Glutamatergic neuron (in vitro differentiated cells): ENCODE results near the gene SRPK1. TPM values are rescaled to one million over a fixed set of nuclear protein-coding genes. Genes with fewer than 3 reads are reported as not detected.

Experiments used
- DNase-seq: peaks from one replicate; pipeline ENCODE4 v3.0.0; 2022
- H3K27ac Mint-ChIP-seq: one replicate; pipeline ENCODE4 v1.8.0; 2020; ENCODE audit warnings: mild to moderate bottlenecking, mixed read lengths, inconsistent platforms; ENCODE audit not compliant: unreplicated experiment
- H3K27me3 Mint-ChIP-seq: one replicate; pipeline ENCODE4 v1.8.0; 2020; ENCODE audit warnings: mild to moderate bottlenecking, moderate library complexity, mixed read lengths, inconsistent platforms; ENCODE audit not compliant: unreplicated experiment
- H3K36me3 Mint-ChIP-seq: one replicate; pipeline ENCODE4 v1.8.0; 2020; ENCODE audit warnings: mild to moderate bottlenecking, mixed read lengths, inconsistent platforms; ENCODE audit not compliant: unreplicated experiment
- H3K4me1 Mint-ChIP-seq: one replicate; pipeline ENCODE4 v1.8.0; 2020; ENCODE audit warnings: mild to moderate bottlenecking, low read depth, mixed read lengths, inconsistent platforms; ENCODE audit not compliant: unreplicated experiment
- H3K4me3 Mint-ChIP-seq: one replicate; pipeline ENCODE4 v1.8.0; 2020; ENCODE audit warnings: mild to moderate bottlenecking, mixed read lengths, inconsistent platforms; ENCODE audit not compliant: unreplicated experiment
- H3K9me3 Mint-ChIP-seq: one replicate; pipeline ENCODE4 v1.8.0; 2020; ENCODE audit warnings: mild to moderate bottlenecking, moderate library complexity, mixed read lengths, inconsistent platforms; ENCODE audit not compliant: unreplicated experiment
- total RNA-seq: library from RNA; stranded (reverse); fragmentation: NEBNext Ultra II Directional; extraction: Animal tissue kit (Norgen Biotek cat#: 25700); gene quantifications from one replicate; pipeline ENCODE4 v1.2.1, GENCODE V29; 2021; ENCODE audit not compliant: unreplicated experiment
- TF ChIP-seq, protein P1 (sequence below): fragments of 200-600 bp; sonication (generic); IDR thresholded peaks from one replicate; pipeline ENCODE4 v1.5.0; 2021; ENCODE audit not compliant: partially characterized antibody, unreplicated experiment

Gene SRPK1
- total RNA-seq, 1 donor from 2014 or later: 89.8 TPM

DNA sequence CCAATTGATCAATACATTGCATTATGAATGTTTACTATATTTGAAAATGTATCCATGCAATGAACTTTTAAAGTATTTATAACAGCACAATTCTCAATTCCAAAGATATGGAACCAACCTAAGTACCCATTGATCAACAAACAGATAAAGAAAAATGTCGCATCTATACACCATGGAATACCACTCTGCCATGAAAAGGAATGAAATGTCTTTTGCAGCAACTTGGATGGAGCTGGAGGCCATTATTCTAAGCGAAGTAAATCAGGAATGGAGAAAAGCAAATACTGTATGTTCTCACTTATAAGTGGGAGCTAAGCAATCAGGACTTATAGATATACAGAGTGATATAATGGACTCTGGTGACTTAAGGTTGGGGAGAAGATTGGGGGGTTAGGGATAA lies 22.9 kb downstream of the SRPK1 start:
- Mint-ChIP-seq H3K27ac (no peak overlapping the region), H3K36me3 (no peaks in the 10 kb centered on the region), H3K4me1 (no peaks in the 10 kb centered on the region), H3K27me3 (no peaks in the 10 kb centered on the region), H3K4me3 (no peak overlapping the region), H3K9me3 (no peaks in the 10 kb centered on the region)
- TF ChIP-seq, protein P1, sequence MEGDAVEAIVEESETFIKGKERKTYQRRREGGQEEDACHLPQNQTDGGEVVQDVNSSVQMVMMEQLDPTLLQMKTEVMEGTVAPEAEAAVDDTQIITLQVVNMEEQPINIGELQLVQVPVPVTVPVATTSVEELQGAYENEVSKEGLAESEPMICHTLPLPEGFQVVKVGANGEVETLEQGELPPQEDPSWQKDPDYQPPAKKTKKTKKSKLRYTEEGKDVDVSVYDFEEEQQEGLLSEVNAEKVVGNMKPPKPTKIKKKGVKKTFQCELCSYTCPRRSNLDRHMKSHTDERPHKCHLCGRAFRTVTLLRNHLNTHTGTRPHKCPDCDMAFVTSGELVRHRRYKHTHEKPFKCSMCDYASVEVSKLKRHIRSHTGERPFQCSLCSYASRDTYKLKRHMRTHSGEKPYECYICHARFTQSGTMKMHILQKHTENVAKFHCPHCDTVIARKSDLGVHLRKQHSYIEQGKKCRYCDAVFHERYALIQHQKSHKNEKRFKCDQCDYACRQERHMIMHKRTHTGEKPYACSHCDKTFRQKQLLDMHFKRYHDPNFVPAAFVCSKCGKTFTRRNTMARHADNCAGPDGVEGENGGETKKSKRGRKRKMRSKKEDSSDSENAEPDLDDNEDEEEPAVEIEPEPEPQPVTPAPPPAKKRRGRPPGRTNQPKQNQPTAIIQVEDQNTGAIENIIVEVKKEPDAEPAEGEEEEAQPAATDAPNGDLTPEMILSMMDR: no peak
- no peak for DNase-seq

GRCh38 chr6:35897486-35897885 lies 23.4 kb downstream of the SRPK1 start:
- Mint-ChIP-seq H3K27me3 (no peaks in the 10 kb centered on the region), H3K4me3 (no peak overlapping the region), H3K4me1 (no peaks in the 10 kb centered on the region), H3K36me3 (no peaks in the 10 kb centered on the region), H3K9me3 (no peaks in the 10 kb centered on the region), H3K27ac (no peak overlapping the region)
- TF ChIP-seq, protein P1: no peak
- DNase-seq: no peak

DNA sequence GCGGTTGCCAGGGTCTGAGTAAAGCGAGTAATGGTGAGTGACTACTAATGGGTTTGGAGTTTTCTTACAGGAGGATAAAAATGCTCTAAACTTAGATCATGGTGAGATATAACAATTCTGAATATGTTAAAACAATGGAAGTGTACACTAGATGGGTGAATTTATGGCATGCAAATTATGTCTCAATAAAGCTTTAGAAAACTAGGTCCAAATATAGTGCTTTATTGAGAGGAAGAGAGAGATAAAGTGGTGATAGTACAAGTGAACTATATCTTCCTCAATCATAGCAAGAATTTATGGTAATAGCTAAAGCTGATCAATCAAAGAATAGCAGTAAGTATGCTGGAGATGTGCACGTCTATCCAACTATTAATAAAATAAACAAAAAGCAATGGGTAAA lies 23.9 kb downstream of the SRPK1 start:
- Mint-ChIP-seq H3K27ac (no peak overlapping the region), H3K4me3 (no peak overlapping the region), H3K4me1 (no peaks in the 10 kb centered on the region), H3K27me3 (no peaks in the 10 kb centered on the region), H3K36me3 (no peaks in the 10 kb centered on the region), H3K9me3 (no peaks in the 10 kb centered on the region)
- DNase-seq: no peak
- TF ChIP-seq, protein P1: no peak

GRCh38 chr6:35896228-35896627 lies 24.7 kb downstream of the SRPK1 start:
- H3K36me3 Mint-ChIP-seq: no peaks in the 10 kb centered on the region
- no peak overlapping the region for H3K27ac Mint-ChIP-seq
- H3K9me3 Mint-ChIP-seq: no peaks in the 10 kb centered on the region
- no peak for DNase-seq
- no peak overlapping the region for H3K4me3 Mint-ChIP-seq
- TF ChIP-seq, protein P1: no peak
- no peaks in the 10 kb centered on the region for H3K4me1 Mint-ChIP-seq
- H3K27me3 Mint-ChIP-seq: no peaks in the 10 kb centered on the region

DNA sequence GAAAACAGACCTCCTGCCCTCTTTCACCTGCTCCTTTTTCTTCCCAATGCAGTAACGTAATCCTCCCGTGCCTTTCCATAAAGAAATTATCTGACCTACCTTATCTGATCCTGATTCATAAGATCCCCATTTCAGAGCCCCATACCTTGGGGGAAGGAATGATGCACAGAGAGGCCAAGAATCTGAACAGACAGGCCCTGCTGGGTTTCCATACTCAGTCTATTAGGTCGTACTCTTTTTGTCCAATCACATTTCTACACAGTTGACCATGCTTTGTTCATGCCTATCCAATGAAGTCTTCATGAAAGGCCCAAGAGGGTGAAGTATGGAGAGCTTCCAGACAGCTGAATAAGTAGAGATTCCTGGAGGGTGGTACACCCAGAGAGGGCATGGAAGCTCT lies 25.3 kb downstream of the SRPK1 start:
- TF ChIP-seq, protein P1: no peak
- DNase-seq: no peak
- Mint-ChIP-seq H3K36me3 (no peaks in the 10 kb centered on the region), H3K4me1 (no peaks in the 10 kb centered on the region), H3K4me3 (no peak overlapping the region), H3K27me3 (no peaks in the 10 kb centered on the region), H3K9me3 (no peaks in the 10 kb centered on the region), H3K27ac (peak overlapping the region; percentile 63)
